Endometrial microvascular endothelial cells (primary cell): ENCODE data around the gene PPP2R3A. TPM values are rescaled to one million over a fixed set of nuclear protein-coding genes. Genes with fewer than 3 reads are reported as not detected.

Source experiments
- in situ Hi-C: cut with HindIII; loops from 2 replicates; pipeline ENCODE4 v1.10.0; 2017; ENCODE audit warnings: low sequenced_read_pairs, low pct_unique_long_range_greater_than_20kb; ENCODE audit errors: inconsistent ontology term
- total RNA-seq: library from RNA; depleted of rRNA; stranded (reverse); fragments of >200 nt; gene quantifications from one replicate; pipeline ENCODE4 v1.2.3, GENCODE V29; 2015; ENCODE audit errors: inconsistent ontology term

PPP2R3A gene
- total RNA-seq, 1 donor from 2014 or later, result 14.1 TPM

GRCh38 chr3:135966962-135967274, 1.4 kb downstream of the PPP2R3A start:
- in situ Hi-C loops, result no loop called here

GRCh38 chr3:135967867-135968266, 2.3 kb downstream of the PPP2R3A start:
- in situ Hi-C loops, result no loop called here

GRCh38 chr3:135970506-135971116, 5.1 kb downstream of the PPP2R3A start:
- in situ Hi-C loops, result no loop called here

GRCh38 chr3:135973841-135974240, 8.3 kb downstream of the PPP2R3A start:
- in situ Hi-C loops, result no loop called here

GRCh38 chr3:135975053-135975452, 9.5 kb downstream of the PPP2R3A start:
- in situ Hi-C loops, result no loop called here

GRCh38 chr3:135975536-135975935, 10.0 kb downstream of the PPP2R3A start:
- in situ Hi-C loops, result no loop called here

- in situ Hi-C loops, result no loop called here
These were observed 14.8 kb downstream of the PPP2R3A start for GRCh38 chr3:135980343-135980742.

GRCh38 chr3:135981701-135982403, 16.3 kb downstream of the PPP2R3A start:
- in situ Hi-C loops, result no loop called here

GRCh38 chr3:135982404-135982761, 16.9 kb downstream of the PPP2R3A start:
- in situ Hi-C loops, result no loop called here

- in situ Hi-C loops, result no loop called here
These were observed 17.5 kb downstream of the PPP2R3A start for GRCh38 chr3:135982922-135983581.

GRCh38 chr3:135987661-135988060, 22.1 kb downstream of the PPP2R3A start:
- in situ Hi-C loops, result no loop called here

- in situ Hi-C loops, result no loop called here
These were observed 23.7 kb downstream of the PPP2R3A start for GRCh38 chr3:135989242-135989641.

GRCh38 chr3:135990903-135991302, 25.4 kb downstream of the PPP2R3A start:
- in situ Hi-C loops, result no loop called here

- in situ Hi-C loops, result no loop called here
These were observed 26.1 kb downstream of the PPP2R3A start for GRCh38 chr3:135991621-135992020.

GRCh38 chr3:135992072-135992471, 26.5 kb downstream of the PPP2R3A start:
- in situ Hi-C loops, result no loop called here

GRCh38 chr3:135994708-135995337, 29.3 kb downstream of the PPP2R3A start:
- in situ Hi-C loops, result no loop called here

- in situ Hi-C loops, result no loop called here
These were observed 30.2 kb downstream of the PPP2R3A start for GRCh38 chr3:135995766-135996165.

GRCh38 chr3:135997554-135998320, 32.2 kb downstream of the PPP2R3A start:
- in situ Hi-C loops, result no loop called here

- in situ Hi-C loops, result no loop called here
These were observed 42.7 kb downstream of the PPP2R3A start for GRCh38 chr3:136008221-136008620.
